NCI-H1436 (cell line): ENCODE results near the gene TMEM72.

Experiments
- DNase-seq: peaks from one replicate; lab custom pipeline; 2025; lab: John Stamatoyannopoulos, UW

The TMEM72 gene

GRCh38 chr10:44920252-44920651 is 9.1 kb downstream of the TMEM72 start:
- no peak for DNase-seq

DNA sequence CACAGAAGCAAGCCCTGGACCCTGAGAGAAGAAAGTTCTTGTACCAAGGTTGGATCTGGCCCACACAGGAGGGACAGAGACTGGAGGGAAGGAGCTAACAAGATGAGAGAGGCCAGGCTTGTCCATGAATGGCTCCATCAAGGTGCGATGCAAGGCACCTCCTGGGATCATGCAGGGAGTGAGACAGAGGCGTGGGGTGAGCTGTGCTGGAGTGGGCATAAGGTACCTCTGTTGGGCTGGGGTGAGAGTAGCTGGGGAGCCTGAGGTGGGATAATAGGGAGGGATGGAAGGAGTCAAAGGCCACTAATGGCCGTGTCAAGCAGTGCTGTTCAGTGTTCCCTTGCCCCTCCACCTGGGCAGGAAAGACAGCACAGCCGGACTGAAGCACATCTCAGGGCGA is 9.9 kb downstream of the TMEM72 start:
- no peak for DNase-seq

- no peak for DNase-seq
Observed at GRCh38 chr10:44921506-44921905, 10.4 kb downstream of the TMEM72 start.

DNA sequence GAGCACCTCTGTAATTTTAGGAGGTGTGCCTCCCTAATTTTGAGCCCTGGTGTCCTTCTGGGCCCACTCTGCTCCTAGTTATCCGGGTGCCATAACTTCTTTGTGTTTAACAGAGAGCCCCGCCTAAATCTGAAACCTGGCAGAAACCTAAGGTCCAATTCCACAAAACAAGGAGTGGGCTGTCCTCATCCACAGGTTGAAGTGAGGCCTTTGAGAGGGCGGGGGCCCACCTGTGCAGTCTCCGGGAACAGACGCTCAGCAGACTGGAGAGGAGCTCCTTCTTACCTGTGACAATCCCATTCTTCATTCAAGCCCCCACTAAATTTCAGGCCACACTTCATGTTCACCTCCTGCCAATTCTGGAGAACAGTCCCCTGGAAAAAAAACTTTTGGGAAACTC is 10.9 kb downstream of the TMEM72 start:
- no peak for DNase-seq

GRCh38 chr10:44922796-44923545 is 11.8 kb downstream of the TMEM72 start:
- DNase-seq: no peak

- DNase-seq: no peak
Observed at GRCh38 chr10:44923611-44924010, 12.5 kb downstream of the TMEM72 start.

DNA sequence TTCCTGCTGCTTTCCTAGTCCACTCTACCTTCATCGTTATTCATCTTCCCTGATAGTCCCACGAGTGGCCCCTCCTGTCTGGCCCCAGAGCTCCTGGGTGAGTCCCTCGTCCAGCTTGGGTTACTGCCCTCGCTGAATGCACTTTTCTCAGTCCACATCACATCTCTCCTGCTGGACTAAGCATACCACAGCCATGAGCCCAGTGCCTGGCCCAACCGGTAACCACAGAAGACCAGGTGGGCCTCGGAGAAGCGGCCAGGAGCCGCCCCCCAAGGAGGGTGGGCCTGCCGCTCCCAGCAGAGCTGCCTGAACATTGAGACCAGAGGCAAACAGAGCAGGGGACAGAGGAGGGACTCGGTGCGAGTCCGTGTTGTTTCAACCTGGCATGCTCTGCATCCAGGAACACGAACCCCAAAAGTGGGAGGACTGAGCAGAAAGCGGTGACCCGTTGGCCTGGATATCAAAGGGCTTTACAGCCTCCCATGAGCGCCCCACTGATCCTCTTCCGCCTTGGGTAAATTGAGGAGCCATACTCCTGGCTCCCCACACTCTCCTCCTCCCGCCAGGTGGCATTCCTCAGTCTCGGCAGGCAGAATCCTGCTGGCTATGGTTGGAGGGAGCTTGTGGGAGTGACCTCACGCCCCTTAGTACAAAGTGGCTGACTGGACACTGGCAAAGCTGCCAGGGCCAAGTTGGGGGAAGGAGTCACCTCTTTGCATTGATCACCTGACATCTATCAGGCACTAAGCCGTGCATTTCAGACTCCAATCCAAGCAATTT is 13.3 kb downstream of the TMEM72 start:
- DNase-seq: no peak

DNA sequence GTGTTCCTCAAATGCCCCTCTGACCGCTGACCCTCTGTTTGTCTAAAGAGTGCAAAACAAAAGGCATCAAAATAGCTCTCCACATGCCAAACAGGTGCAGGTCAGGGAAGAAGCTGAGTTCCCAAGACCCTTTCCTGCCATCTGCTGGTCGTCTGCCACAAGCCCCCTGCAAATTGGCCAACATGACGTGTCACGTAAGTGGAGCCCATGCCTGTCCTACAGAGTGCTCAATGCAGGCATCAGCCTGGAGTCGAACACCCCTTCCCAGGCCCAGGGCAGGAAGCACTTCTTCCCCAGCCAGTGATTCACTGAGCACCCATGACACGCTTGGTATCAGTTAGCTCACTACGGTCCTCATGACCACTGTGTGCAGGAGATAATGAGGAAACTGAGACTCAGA is 14.1 kb downstream of the TMEM72 start:
- peak; percentile 59 for DNase-seq

DNA sequence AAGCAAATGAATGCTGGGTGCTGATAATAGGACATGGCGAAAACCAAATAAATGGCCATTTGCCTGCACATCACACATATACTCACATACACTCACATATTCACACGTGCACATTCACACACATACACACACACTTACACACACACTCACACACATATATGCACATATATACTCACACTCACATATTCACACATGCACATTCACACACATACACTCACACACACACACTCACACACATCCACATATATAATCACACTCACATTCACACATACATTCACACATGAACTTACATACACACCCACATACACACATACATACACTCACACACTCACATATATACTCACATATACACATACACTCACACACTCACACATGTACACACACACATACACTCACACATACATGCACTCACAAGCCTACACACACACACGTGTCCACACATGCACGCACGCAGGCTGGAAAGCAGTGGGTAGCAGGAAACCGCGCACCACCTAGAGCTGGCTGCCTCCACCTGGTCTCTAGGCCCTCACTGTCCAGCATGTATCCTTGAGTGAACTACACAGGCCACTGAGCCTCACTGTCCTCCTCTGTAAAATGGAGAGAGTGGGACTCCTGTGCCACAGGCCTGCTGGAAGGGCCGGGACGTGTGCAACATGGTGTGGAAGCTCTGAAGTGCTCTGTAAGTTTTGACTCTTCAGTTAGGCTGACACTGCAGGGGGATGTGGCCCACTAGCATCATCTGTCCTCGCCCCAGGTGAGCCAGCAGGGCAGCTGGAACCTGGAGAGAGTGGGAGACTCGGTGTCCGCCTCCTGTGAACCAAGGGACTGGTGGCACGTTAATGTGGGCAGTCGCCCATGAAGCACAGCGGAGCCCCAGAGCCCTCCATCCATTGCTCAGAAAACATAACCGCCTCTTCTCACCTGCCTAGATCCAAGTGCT is 14.9 kb downstream of the TMEM72 start:
- DNase-seq: no peak

DNA sequence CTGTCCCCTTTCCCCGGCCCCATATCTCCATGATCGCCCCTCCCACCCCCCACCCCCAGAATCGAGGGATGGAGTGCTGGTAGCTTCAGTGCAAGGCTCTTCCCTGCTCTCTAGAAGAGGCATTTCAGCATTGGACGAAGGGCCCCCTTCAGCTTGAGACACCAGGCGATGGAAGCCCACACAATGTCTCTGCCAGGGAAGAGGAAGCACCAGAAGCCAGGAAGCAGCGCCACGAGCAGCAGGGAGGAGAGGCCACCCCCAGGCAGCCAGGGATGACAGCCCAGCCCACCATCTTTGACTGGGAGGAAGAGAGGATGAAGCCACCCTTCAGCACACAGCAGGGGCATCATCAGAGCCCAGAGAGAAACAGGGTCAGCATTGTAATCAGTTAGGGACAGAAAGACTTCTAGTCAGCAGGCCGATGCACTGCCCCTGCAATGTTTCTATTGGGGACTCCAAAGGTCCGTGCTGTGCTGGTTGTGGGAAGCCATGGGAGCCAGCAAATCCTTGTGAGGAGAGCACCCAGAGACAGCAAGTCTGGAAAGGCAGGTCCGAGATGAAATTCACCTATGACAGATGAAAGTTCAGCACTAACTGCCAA is 15.7 kb downstream of the TMEM72 start:
- no peak for DNase-seq

- no peak for DNase-seq
Observed at GRCh38 chr10:44927352-44927751, 16.2 kb downstream of the TMEM72 start.

DNA sequence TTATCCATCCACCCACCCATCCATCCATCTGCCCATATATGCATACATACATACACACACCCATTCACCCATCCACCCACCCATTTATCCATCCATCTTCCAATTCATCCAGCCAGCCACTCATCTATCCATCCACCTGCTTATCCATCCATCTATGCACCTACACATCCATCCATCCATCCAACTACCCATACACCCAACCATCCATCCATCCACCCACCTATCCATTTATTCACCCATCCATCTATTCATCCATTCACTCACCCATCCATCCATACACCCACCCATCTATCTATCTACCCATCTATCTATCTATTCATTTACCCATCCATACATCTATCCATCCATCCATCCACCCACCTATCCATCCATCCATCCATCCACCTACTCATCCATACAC is 17.3 kb downstream of the TMEM72 start:
- no peak for DNase-seq

- no peak for DNase-seq
Observed at GRCh38 chr10:44929356-44930255, 18.5 kb downstream of the TMEM72 start.

- no peak for DNase-seq
Observed at GRCh38 chr10:44930904-44931620, 19.9 kb downstream of the TMEM72 start.

- DNase-seq: no peak
Observed at GRCh38 chr10:44931621-44932516, 20.7 kb downstream of the TMEM72 start.

- DNase-seq: peak; percentile 52
Observed at GRCh38 chr10:44932517-44933450, 21.6 kb downstream of the TMEM72 start.

DNA sequence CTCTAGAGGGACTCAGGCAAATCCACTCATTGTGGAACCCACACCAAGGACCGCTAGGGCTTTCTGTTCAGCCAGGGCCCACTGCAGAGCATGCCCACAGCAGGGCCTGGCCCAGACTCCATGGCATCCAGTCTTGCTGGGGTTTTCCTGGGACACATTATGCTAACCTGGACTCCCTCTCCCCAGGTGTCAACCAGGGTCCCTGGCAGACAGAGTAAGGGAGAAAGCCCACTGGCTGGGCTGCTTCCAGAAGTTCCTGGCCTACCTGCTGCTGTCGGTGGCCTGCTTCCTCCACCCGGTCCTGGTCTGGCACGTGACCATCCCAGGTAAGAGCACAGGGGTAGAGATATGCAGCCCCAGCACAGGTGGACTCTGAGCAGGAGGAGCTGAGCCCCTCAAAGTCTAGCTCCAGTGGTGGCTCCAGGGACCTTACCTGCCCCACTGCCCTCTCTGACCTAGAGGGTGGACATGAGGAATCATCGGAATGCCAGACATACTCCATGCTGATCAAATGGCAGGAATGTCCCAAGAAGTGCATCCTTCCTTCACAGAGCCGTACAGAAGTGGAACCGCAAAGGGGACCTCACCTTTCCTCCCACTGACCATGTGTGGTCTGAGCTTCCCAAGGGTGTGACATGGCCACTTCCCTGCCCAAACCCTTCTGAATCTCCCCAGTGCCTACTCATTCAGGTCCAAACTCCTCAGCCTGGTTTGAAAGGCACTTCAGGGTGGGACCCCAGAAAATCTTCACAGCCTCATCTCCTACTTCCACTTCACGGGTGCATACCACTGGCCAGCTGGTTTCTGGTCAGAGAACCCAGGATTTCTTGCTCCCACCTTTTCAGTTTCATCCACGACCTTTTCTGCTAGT is 22.5 kb downstream of the TMEM72 start:
- DNase-seq: no peak
